ENCODE measurements around the gene ADAMTS6. TPM values are rescaled to one million over a fixed set of nuclear protein-coding genes. Genes with fewer than 3 reads are reported as not detected.

The ADAMTS6 gene
- total RNA-seq, 1 donor from 2014 or later = 16.7 TPM

DNA sequence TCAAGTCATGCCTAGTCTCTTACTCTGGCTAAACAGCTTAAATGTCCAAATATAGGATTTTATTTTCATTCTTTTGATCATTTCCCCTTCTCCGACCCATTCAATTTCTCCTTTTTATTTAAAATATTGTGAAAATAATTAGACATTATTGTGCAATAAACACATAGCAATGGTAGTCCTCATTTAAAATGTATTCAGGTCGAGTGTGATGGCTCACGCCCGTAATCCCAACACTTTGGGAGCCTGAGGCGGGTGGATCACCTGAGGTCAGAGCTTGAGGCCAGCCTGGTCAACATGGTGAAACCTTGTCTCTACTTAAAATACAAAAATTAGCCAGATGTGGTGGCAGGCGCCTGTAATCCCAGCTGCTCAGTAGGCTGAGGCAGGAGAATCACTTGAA is 26.7 kb downstream of the ADAMTS6 start:
- H3K4me3 Mint-ChIP-seq (ENCODE audit: unreplicated experiment) = no peak overlapping the region
- H3K36me3 Mint-ChIP-seq (ENCODE audit: low read depth, unreplicated experiment) = peaks cover 31% of the 10 kb centered on the region
- TF ChIP-seq, protein P1, sequence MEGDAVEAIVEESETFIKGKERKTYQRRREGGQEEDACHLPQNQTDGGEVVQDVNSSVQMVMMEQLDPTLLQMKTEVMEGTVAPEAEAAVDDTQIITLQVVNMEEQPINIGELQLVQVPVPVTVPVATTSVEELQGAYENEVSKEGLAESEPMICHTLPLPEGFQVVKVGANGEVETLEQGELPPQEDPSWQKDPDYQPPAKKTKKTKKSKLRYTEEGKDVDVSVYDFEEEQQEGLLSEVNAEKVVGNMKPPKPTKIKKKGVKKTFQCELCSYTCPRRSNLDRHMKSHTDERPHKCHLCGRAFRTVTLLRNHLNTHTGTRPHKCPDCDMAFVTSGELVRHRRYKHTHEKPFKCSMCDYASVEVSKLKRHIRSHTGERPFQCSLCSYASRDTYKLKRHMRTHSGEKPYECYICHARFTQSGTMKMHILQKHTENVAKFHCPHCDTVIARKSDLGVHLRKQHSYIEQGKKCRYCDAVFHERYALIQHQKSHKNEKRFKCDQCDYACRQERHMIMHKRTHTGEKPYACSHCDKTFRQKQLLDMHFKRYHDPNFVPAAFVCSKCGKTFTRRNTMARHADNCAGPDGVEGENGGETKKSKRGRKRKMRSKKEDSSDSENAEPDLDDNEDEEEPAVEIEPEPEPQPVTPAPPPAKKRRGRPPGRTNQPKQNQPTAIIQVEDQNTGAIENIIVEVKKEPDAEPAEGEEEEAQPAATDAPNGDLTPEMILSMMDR (IDR thresholded peaks at IDR 0.05; ENCODE audit: unreplicated experiment) = no peak
- no peaks in the 10 kb centered on the region for H3K27me3 Mint-ChIP-seq (ENCODE audit: unreplicated experiment)
- H3K4me1 Mint-ChIP-seq (ENCODE audit: unreplicated experiment) = no peaks in the 10 kb centered on the region
- H3K27ac Mint-ChIP-seq (ENCODE audit: unreplicated experiment) = no peak overlapping the region
- no peaks in the 10 kb centered on the region for H3K9me3 Mint-ChIP-seq (ENCODE audit: unreplicated experiment)
- DNase-seq (ENCODE audit: low spot score) = no peak

DNA sequence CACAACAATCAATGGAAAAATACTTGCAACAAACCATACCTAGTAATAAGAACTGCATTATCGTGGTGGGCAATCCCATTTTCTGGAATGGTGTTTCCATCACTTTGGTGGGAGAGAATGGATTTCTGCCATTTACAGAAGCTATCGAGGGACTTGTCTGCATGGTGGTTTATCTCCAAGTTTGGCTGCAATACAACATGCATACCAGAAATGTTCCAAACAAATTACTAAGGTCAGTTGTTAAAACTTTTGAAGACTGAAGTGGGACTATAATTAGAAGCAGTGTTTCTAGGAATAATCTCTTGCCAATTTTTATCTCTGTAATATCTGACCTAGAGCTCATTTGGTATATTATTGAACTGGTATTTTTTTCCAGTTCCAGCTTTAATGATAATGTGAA is 30.3 kb downstream of the ADAMTS6 start:
- Mint-ChIP-seq H3K27ac (ENCODE audit: unreplicated experiment) (no peak overlapping the region), H3K4me3 (ENCODE audit: unreplicated experiment) (no peak overlapping the region), H3K9me3 (ENCODE audit: unreplicated experiment) (no peaks in the 10 kb centered on the region), H3K27me3 (ENCODE audit: unreplicated experiment) (no peaks in the 10 kb centered on the region), H3K4me1 (ENCODE audit: unreplicated experiment) (no peaks in the 10 kb centered on the region), H3K36me3 (ENCODE audit: low read depth, unreplicated experiment) (peaks cover 20% of the 10 kb centered on the region)
- TF ChIP-seq, protein P1 (IDR thresholded peaks at IDR 0.05; ENCODE audit: unreplicated experiment) = no peak
- DNase-seq (ENCODE audit: low spot score) = no peak

DNA sequence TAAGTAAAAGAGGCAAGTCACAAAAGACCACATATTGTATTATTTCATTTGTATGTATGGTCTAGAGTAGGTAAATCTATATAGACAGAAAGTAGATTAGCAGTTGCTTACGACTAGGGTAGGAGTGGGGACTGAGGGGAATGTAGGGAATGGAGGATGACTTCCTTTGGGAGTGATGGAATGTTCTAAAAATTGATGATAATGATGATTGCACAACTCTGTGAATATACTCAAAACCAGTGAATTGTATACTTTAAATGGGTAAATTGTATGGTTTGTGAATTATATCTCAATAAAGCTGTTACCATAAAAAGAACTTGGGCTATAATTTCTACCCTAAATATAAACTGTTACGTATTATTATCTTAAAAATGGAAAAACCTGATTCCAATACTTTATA is 35.0 kb downstream of the ADAMTS6 start:
- Mint-ChIP-seq H3K4me3 (ENCODE audit: unreplicated experiment) (no peak overlapping the region), H3K9me3 (ENCODE audit: unreplicated experiment) (no peaks in the 10 kb centered on the region)
- TF ChIP-seq, protein P1 (IDR thresholded peaks at IDR 0.05; ENCODE audit: unreplicated experiment) = no peak

DNA sequence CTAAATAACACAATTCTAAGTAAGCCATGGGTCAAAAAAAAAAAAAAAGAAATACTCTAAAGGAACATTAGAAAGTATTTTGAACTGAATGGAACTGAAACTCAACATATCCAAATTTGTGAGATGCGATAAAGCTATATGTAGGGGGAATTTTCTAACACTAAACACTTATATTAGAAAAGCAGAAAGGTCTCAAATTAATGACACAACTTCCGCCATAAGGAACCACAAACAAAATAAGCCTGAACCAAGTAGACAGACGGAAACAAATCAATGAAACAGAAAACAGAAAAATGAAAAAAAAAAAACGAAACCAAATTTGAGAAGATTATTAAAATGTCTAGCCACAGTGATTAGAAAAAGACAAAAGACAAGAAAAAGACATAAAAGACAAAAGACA is 39.9 kb downstream of the ADAMTS6 start:
- Mint-ChIP-seq H3K27me3 (ENCODE audit: unreplicated experiment) (no peaks in the 10 kb centered on the region), H3K36me3 (ENCODE audit: low read depth, unreplicated experiment) (peaks cover 8% of the 10 kb centered on the region), H3K9me3 (ENCODE audit: unreplicated experiment) (no peaks in the 10 kb centered on the region), H3K4me3 (ENCODE audit: unreplicated experiment) (no peak overlapping the region), H3K27ac (ENCODE audit: unreplicated experiment) (no peak overlapping the region), H3K4me1 (ENCODE audit: unreplicated experiment) (no peaks in the 10 kb centered on the region)
- TF ChIP-seq, protein P1 (IDR thresholded peaks at IDR 0.05; ENCODE audit: unreplicated experiment) = no peak
- DNase-seq (ENCODE audit: low spot score) = no peak

More for the DNA sequence above, 35.0 kb downstream of the ADAMTS6 start:
- H3K27ac Mint-ChIP-seq (ENCODE audit: unreplicated experiment) = no peak overlapping the region
- no peak for DNase-seq (ENCODE audit: low spot score)
- H3K27me3 Mint-ChIP-seq (ENCODE audit: unreplicated experiment) = no peaks in the 10 kb centered on the region
- H3K36me3 Mint-ChIP-seq (ENCODE audit: low read depth, unreplicated experiment) = no peaks in the 10 kb centered on the region
- no peaks in the 10 kb centered on the region for H3K4me1 Mint-ChIP-seq (ENCODE audit: unreplicated experiment)

DNA sequence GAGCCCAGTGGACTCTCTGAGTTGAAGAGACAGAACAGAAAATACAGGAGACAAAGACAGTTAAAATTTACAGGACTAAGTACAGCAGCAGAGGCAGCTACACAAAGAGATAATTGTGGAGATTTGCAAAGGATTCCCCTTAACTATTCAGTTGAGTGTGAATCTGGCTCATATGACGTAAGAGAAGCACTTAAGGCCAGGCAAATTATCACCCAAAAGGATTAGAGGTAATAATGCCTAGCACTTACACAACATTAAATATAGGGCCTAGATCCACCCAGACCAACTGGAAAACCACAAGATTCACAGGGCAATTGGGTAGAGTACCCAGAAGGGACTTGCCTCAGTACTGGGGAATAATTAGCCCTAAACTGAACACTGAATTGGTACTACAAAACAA is 41.3 kb downstream of the ADAMTS6 start:
- peaks cover 10% of the 10 kb centered on the region for H3K36me3 Mint-ChIP-seq (ENCODE audit: low read depth, unreplicated experiment)
- no peak overlapping the region for H3K27ac Mint-ChIP-seq (ENCODE audit: unreplicated experiment)
- no peak overlapping the region for H3K4me3 Mint-ChIP-seq (ENCODE audit: unreplicated experiment)
- no peak for DNase-seq (ENCODE audit: low spot score)
- no peaks in the 10 kb centered on the region for H3K27me3 Mint-ChIP-seq (ENCODE audit: unreplicated experiment)
- TF ChIP-seq, protein P1 (IDR thresholded peaks at IDR 0.05; ENCODE audit: unreplicated experiment) = no peak
- H3K9me3 Mint-ChIP-seq (ENCODE audit: unreplicated experiment) = no peaks in the 10 kb centered on the region
- no peaks in the 10 kb centered on the region for H3K4me1 Mint-ChIP-seq (ENCODE audit: unreplicated experiment)
